Hematopoietic multipotent progenitor cell treated with erythropoietin and hydrocortisone succinate and interleukin-3 and kit ligand, for 4 days (in vitro differentiated cells): Measurements from ENCODE around the gene SPINK9.

Source experiments
- DNase-seq: peaks from one replicate; pipeline ENCODE4 v3.0.0-alpha.2; 2015

The SPINK9 gene

GRCh38 chr5:148372166-148372725, 36.9 kb downstream of the SPINK9 start:
- DNase-seq, result peak; percentile 49

GRCh38 chr5:148372893-148373292, 37.5 kb downstream of the SPINK9 start:
- DNase-seq, result no peak

- peak; percentile 82 for DNase-seq
These were observed 39.5 kb downstream of the SPINK9 start for GRCh38 chr5:148374690-148375360.

- DNase-seq, result no peak
These were observed 40.8 kb downstream of the SPINK9 start for GRCh38 chr5:148376198-148376597.

- DNase-seq, result peak; percentile 12
These were observed 43.3 kb downstream of the SPINK9 start for GRCh38 chr5:148378670-148379069.

- DNase-seq, result no peak
These were observed 44.0 kb downstream of the SPINK9 start for GRCh38 chr5:148379340-148379739.

GRCh38 chr5:148381906-148382305, 46.5 kb downstream of the SPINK9 start:
- no peak for DNase-seq

GRCh38 chr5:148382961-148383360, 47.6 kb downstream of the SPINK9 start:
- DNase-seq, result no peak

- peak; percentile 98 for DNase-seq
These were observed 48.4 kb downstream of the SPINK9 start, which contains the start of gene FBXO38 for GRCh38 chr5:148383564-148384379. Gene FBXO38, plus strand, starts transcription at chr5:148383958. Its CDS starts 10,819 bp downstream, at chr5:148394777.

GRCh38 chr5:148384380-148384737, 49.0 kb downstream of the SPINK9 start:
- DNase-seq, result no peak

- DNase-seq, result no peak
These were observed 49.7 kb downstream of the SPINK9 start for GRCh38 chr5:148385094-148385493.

GRCh38 chr5:148386041-148386440, 50.7 kb downstream of the SPINK9 start:
- DNase-seq, result no peak

- no peak for DNase-seq
These were observed 52.0 kb downstream of the SPINK9 start for GRCh38 chr5:148387325-148387724.

- DNase-seq, result no peak
These were observed 53.3 kb downstream of the SPINK9 start for GRCh38 chr5:148388696-148389095.
